Mesendoderm (in vitro differentiated cells): ENCODE data around the gene ATP11C.
A peak's percentile ranks its signal among the peaks of the same experiment; 100 is the strongest.

Experiments
- DNase-seq: peaks from one replicate; pipeline ENCODE4 v3.0.0; 2013
- H2AK5ac ChIP-seq: 2 replicates; pipeline ENCODE4 v1.6.1; 2013; ENCODE audit warnings: low read length, inconsistent platforms
- H2BK120ac ChIP-seq: 2 replicates; pipeline ENCODE4 v1.6.1; 2013; ENCODE audit warnings: low read depth, mild to moderate bottlenecking, low read length, moderate library complexity, mixed read lengths
- H2BK15ac ChIP-seq: replicated peaks from 2 replicates; pipeline ENCODE4 v1.6.1; 2013; ENCODE audit warnings: low read depth, mild to moderate bottlenecking, moderate library complexity
- H2BK5ac ChIP-seq: 2 replicates; pipeline ENCODE4 v1.6.1; 2013; ENCODE audit warnings: low read length, inconsistent platforms
- H3K18ac ChIP-seq: 2 replicates; pipeline ENCODE4 v1.6.1; 2013; ENCODE audit warnings: mild to moderate bottlenecking, low read length, mixed read lengths
- H3K23ac ChIP-seq: one replicate; pipeline ENCODE4 v1.6.1; 2013; ENCODE audit warnings: low read length
- H3K27ac ChIP-seq: 2 replicates; pipeline ENCODE4 v1.5.1; 2013; ENCODE audit warnings: low read depth, mild to moderate bottlenecking, inconsistent platforms, low read length, moderate library complexity
- H3K27me3 ChIP-seq: 2 replicates; pipeline ENCODE4 v1.6.1; 2013; ENCODE audit warnings: low read length, control low read depth, mild to moderate bottlenecking, inconsistent platforms; ENCODE audit not compliant: insufficient read depth, poor library complexity
- H3K36me3 ChIP-seq: 2 replicates; pipeline ENCODE4 v1.6.1; 2013; ENCODE audit warnings: low read length, inconsistent platforms; ENCODE audit not compliant: control insufficient read depth, insufficient read depth
- H3K4ac ChIP-seq: one replicate; pipeline ENCODE4 v1.6.1; 2013; ENCODE audit warnings: low read depth, mild to moderate bottlenecking, low read length, moderate library complexity
- H3K4me1 ChIP-seq: 2 replicates; pipeline ENCODE4 v1.6.1; 2013; ENCODE audit warnings: low read depth, low read length, inconsistent platforms; ENCODE audit not compliant: control insufficient read depth
- H3K4me2 ChIP-seq: 2 replicates; pipeline ENCODE4 v1.6.1; 2013; ENCODE audit warnings: low read length
- H3K4me3 ChIP-seq: 2 replicates; pipeline ENCODE4 v1.5.1; 2013; ENCODE audit warnings: mild to moderate bottlenecking, low read length
- H3K56ac ChIP-seq: one replicate; pipeline ENCODE4 v1.6.1; 2013; ENCODE audit warnings: low read length
- H3K79me1 ChIP-seq: 2 replicates; pipeline ENCODE4 v1.6.1; 2013; ENCODE audit warnings: low read length, inconsistent platforms
- H3K79me2 ChIP-seq: 2 replicates; pipeline ENCODE4 v1.6.1; 2013; ENCODE audit warnings: mild to moderate bottlenecking, low read length; ENCODE audit not compliant: control insufficient read depth, insufficient read depth
- H3K9ac ChIP-seq: 2 replicates; pipeline ENCODE4 v1.6.1; 2013; ENCODE audit warnings: low read length, inconsistent platforms
- H4K5ac ChIP-seq: one replicate; pipeline ENCODE4 v1.6.1; 2013; ENCODE audit warnings: low read length
- H4K8ac ChIP-seq: one replicate; pipeline ENCODE4 v1.6.1; 2013; ENCODE audit warnings: low read depth, mild to moderate bottlenecking, control low read depth, low read length, moderate library complexity
- whole genome bisulfite sequencing: extraction: QIAGEN DNeasy Blood & Tissue Kit; methylation state at CpG from one replicate; pipeline ENCODE4 v1.1.7; 2013; ENCODE audit warnings: low lambda C conversion rate, missing lambda C conversion rate; ENCODE audit not compliant: insufficient coverage; ENCODE audit errors: extremely low coverage; 5-methylcytosine and 5-hydroxymethylcytosine counted together

The ATP11C gene

GRCh38 chrX:139905051-139905450 is 27.8 kb downstream of the ATP11C start:
- Histone ChIP-seq H3K18ac (no peak overlapping the region), H3K27ac (no peak overlapping the region), H3K79me1 (no peaks in the 10 kb centered on the region), H4K5ac (no peak overlapping the region), H2BK15ac (no peak overlapping the region), H3K27me3 (no peaks in the 10 kb centered on the region), H3K79me2 (peaks cover 12% of the 10 kb centered on the region), H3K9ac (no peak overlapping the region), H3K4ac (no peak overlapping the region), H3K36me3 (no peaks in the 10 kb centered on the region), H4K8ac (no peak overlapping the region), H3K4me1 (no peaks in the 10 kb centered on the region), H2BK5ac (no peak overlapping the region), H2BK120ac (no peak overlapping the region), H3K23ac (no peak overlapping the region), H3K56ac (no peak overlapping the region), H3K4me2 (no peak overlapping the region), H2AK5ac (no peak overlapping the region), H3K4me3 (no peak overlapping the region)
- no peak for DNase-seq
- no CpG with 5 or more reads among the region's 3 CpGs for WGBS

GRCh38 chrX:139903210-139903609 is 29.6 kb downstream of the ATP11C start:
- H4K8ac ChIP-seq: no peak overlapping the region
- no peak overlapping the region for H2BK120ac ChIP-seq
- H3K9ac ChIP-seq: no peak overlapping the region
- no peak overlapping the region for H3K27ac ChIP-seq
- H3K4me1 ChIP-seq: no peaks in the 10 kb centered on the region
- no peaks in the 10 kb centered on the region for H3K27me3 ChIP-seq
- H3K36me3 ChIP-seq: no peaks in the 10 kb centered on the region
- no peak overlapping the region for H3K23ac ChIP-seq
- no peak overlapping the region for H3K56ac ChIP-seq
- no peak overlapping the region for H2BK5ac ChIP-seq
- no peak overlapping the region for H3K4ac ChIP-seq
- DNase-seq: peak; percentile 40
- H2AK5ac ChIP-seq: no peak overlapping the region
- WGBS: no CpG with 5 or more reads among the region's 3 CpGs
- H3K4me3 ChIP-seq: no peak overlapping the region
- no peak overlapping the region for H3K4me2 ChIP-seq
- H3K79me2 ChIP-seq: peaks cover 9% of the 10 kb centered on the region
- H2BK15ac ChIP-seq: no peak overlapping the region
- H3K79me1 ChIP-seq: no peaks in the 10 kb centered on the region
- no peak overlapping the region for H3K18ac ChIP-seq
- no peak overlapping the region for H4K5ac ChIP-seq

- Histone ChIP-seq H3K79me2 (peaks cover 7% of the 10 kb centered on the region), H3K18ac (no peak overlapping the region), H3K9ac (no peak overlapping the region), H3K36me3 (no peaks in the 10 kb centered on the region), H2AK5ac (no peak overlapping the region), H4K5ac (no peak overlapping the region), H2BK120ac (no peak overlapping the region), H2BK5ac (no peak overlapping the region), H3K27ac (no peak overlapping the region), H3K27me3 (no peaks in the 10 kb centered on the region), H2BK15ac (no peak overlapping the region), H3K4me3 (no peak overlapping the region), H3K4ac (no peak overlapping the region), H3K79me1 (no peaks in the 10 kb centered on the region), H3K23ac (no peak overlapping the region), H3K4me1 (no peaks in the 10 kb centered on the region), H3K4me2 (no peak overlapping the region), H4K8ac (no peak overlapping the region), H3K56ac (peak overlapping the region; percentile 15)
- DNase-seq: no peak
- WGBS: no CpG with 5 or more reads among the region's 2 CpGs
Measured at GRCh38 chrX:139902559-139902958, 30.3 kb downstream of the ATP11C start.

- Histone ChIP-seq H3K27ac (no peak overlapping the region), H3K18ac (no peak overlapping the region), H3K56ac (no peak overlapping the region), H2BK5ac (no peak overlapping the region), H3K27me3 (no peaks in the 10 kb centered on the region), H3K36me3 (no peaks in the 10 kb centered on the region), H3K79me1 (no peaks in the 10 kb centered on the region), H3K4me1 (no peaks in the 10 kb centered on the region), H4K5ac (no peak overlapping the region), H3K4me3 (no peak overlapping the region), H4K8ac (no peak overlapping the region), H2BK120ac (no peak overlapping the region), H3K9ac (no peak overlapping the region), H3K79me2 (peaks cover 4% of the 10 kb centered on the region), H2BK15ac (no peak overlapping the region), H3K23ac (no peak overlapping the region), H3K4ac (no peak overlapping the region), H3K4me2 (no peak overlapping the region), H2AK5ac (no peak overlapping the region)
- no peak for DNase-seq
- no CpG with 5 or more reads among the region's 2 CpGs for WGBS
Measured at GRCh38 chrX:139898334-139898733, 34.5 kb downstream of the ATP11C start.

- H3K36me3 ChIP-seq: no peaks in the 10 kb centered on the region
Measured at GRCh38 chrX:139892512-139892911, 40.3 kb downstream of the ATP11C start.

GRCh38 chrX:139890991-139891700 is 41.7 kb downstream of the ATP11C start:
- no peak overlapping the region for H3K4me3 ChIP-seq

More at GRCh38 chrX:139892512-139892911, 40.3 kb downstream of the ATP11C start:
- Histone ChIP-seq H3K27me3 (no peaks in the 10 kb centered on the region), H3K4ac (no peak overlapping the region), H3K23ac (no peak overlapping the region), H4K5ac (no peak overlapping the region), H3K27ac (no peak overlapping the region), H2AK5ac (no peak overlapping the region), H3K79me2 (peaks cover 17% of the 10 kb centered on the region), H2BK120ac (no peak overlapping the region), H3K4me2 (no peak overlapping the region), H4K8ac (no peak overlapping the region), H3K4me3 (no peak overlapping the region), H2BK5ac (no peak overlapping the region), H3K4me1 (no peaks in the 10 kb centered on the region), H3K56ac (no peak overlapping the region), H3K9ac (no peak overlapping the region), H3K79me1 (no peaks in the 10 kb centered on the region), H3K18ac (no peak overlapping the region), H2BK15ac (no peak overlapping the region)
- no peak for DNase-seq
- no CpG with 5 or more reads among the region's 2 CpGs for WGBS

More at GRCh38 chrX:139890991-139891700, 41.7 kb downstream of the ATP11C start:
- no peaks in the 10 kb centered on the region for H3K27me3 ChIP-seq
- H4K8ac ChIP-seq: no peak overlapping the region
- no peak overlapping the region for H3K4me2 ChIP-seq
- no peak overlapping the region for H3K4ac ChIP-seq
- no peak overlapping the region for H3K56ac ChIP-seq
- H3K4me1 ChIP-seq: no peaks in the 10 kb centered on the region
- H3K18ac ChIP-seq: no peak overlapping the region
- DNase-seq: no peak
- peaks cover 19% of the 10 kb centered on the region for H3K79me2 ChIP-seq
- no CpG with 5 or more reads among the region's 3 CpGs for WGBS
- H3K27ac ChIP-seq: no peak overlapping the region
- H2AK5ac ChIP-seq: no peak overlapping the region
- no peak overlapping the region for H4K5ac ChIP-seq
- no peak overlapping the region for H3K23ac ChIP-seq
- H2BK15ac ChIP-seq: no peak overlapping the region
- no peak overlapping the region for H2BK120ac ChIP-seq
- H2BK5ac ChIP-seq: no peak overlapping the region
- H3K9ac ChIP-seq: no peak overlapping the region
- H3K79me1 ChIP-seq: no peaks in the 10 kb centered on the region
- H3K36me3 ChIP-seq: no peaks in the 10 kb centered on the region
